Kidney (tissue), 14 donors: ENCODE data around the gene TMEM270. TPM values are rescaled to one million over a fixed set of nuclear protein-coding genes. Genes with fewer than 3 reads are reported as not detected.

Source experiments
- DNase-seq, 5 donors: peaks; one replicate each; pipeline ENCODE4 v3.0.0-alpha.2; 2013 to 2020
- FAIRE-seq: peaks from 2 replicates; lab custom pipeline; 2012; peaks lifted over from hg19 to GRCh38; lab: Jason Lieb, UNC
- H3K27ac ChIP-seq, 2 donors: one replicate each; pipeline ENCODE4 v1.7.0; 2013; ENCODE audit warnings: low read depth in 2 of 2, low read length in 2 of 2, inconsistent platforms in 1 of 2
- H3K27me3 ChIP-seq: one replicate; pipeline ENCODE4 v1.7.1; 2013; ENCODE audit warnings: low read length, inconsistent platforms; ENCODE audit not compliant: control insufficient read depth, insufficient read depth
- H3K36me3 ChIP-seq, 3 donors: one replicate each; pipeline versions ENCODE4 v1.7.0 to v1.7.1; 2013; ENCODE audit warnings: low read length in 3 of 3, control low read depth in 1 of 3, inconsistent platforms in 1 of 3; ENCODE audit not compliant: insufficient read depth in 3 of 3, control insufficient read depth in 2 of 3
- H3K4me1 ChIP-seq, 3 donors: one replicate each; pipeline versions ENCODE4 v1.7.0 to v1.7.1; 2013; ENCODE audit warnings: low read length in 3 of 3, inconsistent platforms in 1 of 3, low read depth in 1 of 3; ENCODE audit not compliant: control insufficient read depth in 2 of 3, insufficient read depth in 2 of 3
- H3K4me3 ChIP-seq, 3 donors: one replicate each; pipeline versions ENCODE4 v1.7.0 to v1.8.1; 2013; ENCODE audit warnings: low read length in 3 of 3, control low read depth in 1 of 3, inconsistent platforms in 1 of 3
- H3K9ac ChIP-seq, 3 donors: one replicate each; pipeline versions ENCODE4 v1.7.0 to v1.7.1; 2013; ENCODE audit warnings: low read length in 3 of 3, control low read depth in 1 of 3, inconsistent platforms in 1 of 3
- H3K9me3 ChIP-seq, 3 donors: one replicate each; pipeline versions ENCODE4 v1.7.0 to v1.7.1; 2013; ENCODE audit warnings: low read length in 3 of 3, control low read depth in 1 of 3, inconsistent platforms in 1 of 3; ENCODE audit not compliant: control insufficient read depth in 2 of 3, insufficient read depth in 1 of 3
- CTCF ChIP-seq: IDR thresholded peaks from 3 replicates; pipeline ENCODE4 v1.5.1; 2012; ENCODE audit warnings: mild to moderate bottlenecking, moderate library complexity, borderline replicate concordance; ENCODE audit not compliant: insufficient read depth; ENCODE audit errors: extremely low read depth
- intact Hi-C: fragments of 100-400 bp; cut with DNase I; formaldehyde crosslinking; loops from one replicate; pipeline ENCODE4 v1.11.1; 2022
- polyA plus RNA-seq: library from polyadenylated mRNA; stranded (reverse); fragments of 350-450 nt; fragmentation: Illumina TruSeq; extraction: RNeasy Lipid Tissue Mini Kit (QIAGEN cat#74804); gene quantifications from one replicate; pipeline ENCODE4 v1.2.3, GENCODE V29; 2014; ENCODE audit warnings: low read depth, low replicate concordance; ENCODE audit not compliant: insufficient read depth
- total RNA-seq: library from RNA; stranded (reverse); fragmentation: NEBNext Ultra II Directional; extraction: Animal tissue kit (Norgen Biotek cat#: 25700); gene quantifications from one replicate; pipeline ENCODE4 v1.2.1, GENCODE V29; 2021
- donor health status: control.
- donor health status: control.
- donor health status: control.
- donor health status: control.
- donor health status: control.
- donor health status: DM: yes; HTN: yes; CAD: no.
- donor health status: Normal renal cell carcinoma (clear cell type).

Gene TMEM270
- total and polyA plus RNA-seq, 2 donors from 2014 or later, result 0.50 TPM; not detected in 1

- H3K9ac ChIP-seq, result no peak overlapping the region
- no peaks in the 10 kb centered on the region for H3K4me1 ChIP-seq
- no peak overlapping the region for H3K4me3 ChIP-seq
- H3K36me3 ChIP-seq, result no peaks in the 10 kb centered on the region
- intact Hi-C loops, result no loop called here
- no peak for TF ChIP-seq CTCF
- H3K27me3 ChIP-seq, result no peaks in the 10 kb centered on the region
- FAIRE-seq (no peak), DNase-seq (peak in 2 of 5 donors; percentile 38 to 59)
- H3K9me3 ChIP-seq, result peaks cover 0 to 8% (median 0%) of the 10 kb centered on the region in 3 donors
- H3K27ac ChIP-seq, result no peak overlapping the region
Observed at GRCh38 chr7:73901231-73901822, 40.4 kb downstream of the TMEM270 start.

GRCh38 chr7:73901823-73902597, 41.1 kb downstream of the TMEM270 start:
- no peak for TF ChIP-seq CTCF
- Histone ChIP-seq H3K36me3 (no peaks in the 10 kb centered on the region), H3K27ac (no peak overlapping the region), H3K9ac (no peak overlapping the region), H3K4me1 (no peaks in the 10 kb centered on the region), H3K9me3 (peaks cover 0 to 1% (median 0%) of the 10 kb centered on the region in 3 donors), H3K27me3 (no peaks in the 10 kb centered on the region), H3K4me3 (no peak overlapping the region)
- intact Hi-C loops, result no loop called here
- FAIRE-seq (no peak), DNase-seq (peak in 3 of 5 donors; percentile 41 to 68 (median 58))

GRCh38 chr7:73903321-73904218, 42.6 kb downstream of the TMEM270 start:
- Histone ChIP-seq H3K27ac (no peak overlapping the region), H3K36me3 (no peaks in the 10 kb centered on the region), H3K4me3 (no peak overlapping the region), H3K9me3 (no peaks in the 10 kb centered on the region), H3K27me3 (no peaks in the 10 kb centered on the region), H3K9ac (no peak overlapping the region), H3K4me1 (no peaks in the 10 kb centered on the region)
- no peak for TF ChIP-seq CTCF
- no peak for FAIRE-seq
- DNase-seq, result peak in 2 of 5 donors; percentile 30 to 45
- intact Hi-C loops, result no loop called here
